NCI-H2196 treated with DMSO at 0.1 percent for 48 hours (cell line): ENCODE data around the gene FAM98B.

ENCODE experiments used
- DNase-seq: peaks from one replicate; lab custom pipeline; 2025; ENCODE audit not compliant: unreplicated experiment; lab: John Stamatoyannopoulos, UW

Gene FAM98B

GRCh38 chr15:38506997-38507396 lies 53.1 kb downstream of the FAM98B start:
- no peak for DNase-seq

DNA sequence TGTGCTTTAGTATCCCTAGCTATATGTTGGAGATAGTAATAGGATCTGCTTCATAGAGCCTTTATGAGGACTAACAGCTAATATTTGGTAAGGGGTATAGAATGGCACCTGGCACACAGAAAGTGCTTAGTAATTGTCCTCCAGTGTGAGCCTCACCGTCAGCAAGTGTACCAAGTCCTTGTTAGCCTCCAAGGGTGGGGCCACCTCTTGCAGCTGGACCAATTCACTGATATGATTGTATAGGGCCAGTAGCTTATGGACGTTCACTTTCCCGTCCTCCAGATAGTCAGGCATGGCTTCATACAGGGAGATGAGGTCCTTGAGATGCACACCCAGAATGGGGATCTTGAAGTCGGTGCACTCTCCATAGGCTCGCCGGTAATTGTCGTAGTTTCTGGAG lies 53.6 kb downstream of the FAM98B start:
- DNase-seq, result no peak

- DNase-seq, result no peak
Measured at GRCh38 chr15:38508647-38509046, 54.7 kb downstream of the FAM98B start.

DNA sequence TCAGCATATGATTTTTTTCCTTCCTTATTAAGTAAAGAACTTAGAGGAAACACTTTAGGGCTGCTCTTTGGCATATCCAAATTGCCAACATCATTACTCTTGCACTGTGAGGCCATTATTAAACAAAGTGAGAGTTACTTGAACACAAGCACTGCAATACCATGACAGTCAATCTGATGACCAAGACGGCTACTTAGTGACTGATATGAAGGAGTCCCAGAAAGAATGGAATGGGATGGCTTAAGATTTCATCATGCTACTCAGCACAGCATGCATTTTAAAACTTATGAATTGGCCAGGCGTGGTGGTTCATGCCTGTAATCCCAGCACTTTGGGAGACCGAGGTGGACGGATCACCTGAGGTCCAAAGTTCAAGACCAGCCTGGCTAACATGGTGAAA lies 55.2 kb downstream of the FAM98B start:
- no peak for DNase-seq

- no peak for DNase-seq
Measured at GRCh38 chr15:38512901-38513300, 59.0 kb downstream of the FAM98B start.

- DNase-seq, result no peak
Measured at GRCh38 chr15:38514601-38515000, 60.7 kb downstream of the FAM98B start.

DNA sequence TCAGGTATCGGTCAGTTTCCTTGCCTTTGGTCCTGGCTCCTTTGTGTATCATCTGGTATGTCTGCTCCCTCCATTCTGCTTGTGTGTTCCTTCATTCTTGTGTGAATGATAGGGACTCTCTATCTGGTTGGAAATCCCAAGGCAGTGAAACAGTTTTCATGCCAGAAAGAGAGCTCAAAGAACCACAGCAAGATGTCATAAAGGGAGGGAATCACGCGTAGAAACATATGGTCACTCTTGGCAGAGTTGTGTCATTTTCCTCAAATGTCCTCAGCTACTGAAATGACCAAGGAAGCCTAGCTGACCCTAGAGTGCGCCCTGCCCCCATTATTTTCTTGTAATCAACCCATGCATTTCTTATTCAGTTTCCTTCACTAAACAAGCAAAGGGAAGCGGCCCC lies 62.7 kb downstream of the FAM98B start:
- no peak for DNase-seq

- no peak for DNase-seq
Measured at GRCh38 chr15:38517312-38517975, 63.5 kb downstream of the FAM98B start.

DNA sequence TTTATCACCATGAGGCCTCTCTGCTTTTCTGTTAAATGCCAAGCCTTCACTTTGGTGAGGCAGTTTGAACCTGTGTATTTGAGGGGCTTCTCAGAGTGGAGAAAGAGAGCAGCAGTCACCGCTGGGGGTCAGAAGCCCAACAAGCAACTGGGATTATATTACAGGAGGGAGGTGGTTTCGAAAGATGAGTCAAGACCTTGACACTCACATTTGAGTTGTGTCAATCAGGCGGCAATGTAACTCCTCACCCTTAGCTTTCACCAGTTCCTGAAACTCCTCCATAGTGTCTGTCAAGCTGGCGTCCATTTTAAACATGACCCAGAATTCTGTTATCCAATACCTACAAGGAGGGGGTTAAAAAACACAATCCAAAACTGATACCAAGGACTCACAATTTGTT lies 64.2 kb downstream of the FAM98B start:
- no peak for DNase-seq

GRCh38 chr15:38520035-38520434 lies 66.1 kb downstream of the FAM98B start:
- no peak for DNase-seq

DNA sequence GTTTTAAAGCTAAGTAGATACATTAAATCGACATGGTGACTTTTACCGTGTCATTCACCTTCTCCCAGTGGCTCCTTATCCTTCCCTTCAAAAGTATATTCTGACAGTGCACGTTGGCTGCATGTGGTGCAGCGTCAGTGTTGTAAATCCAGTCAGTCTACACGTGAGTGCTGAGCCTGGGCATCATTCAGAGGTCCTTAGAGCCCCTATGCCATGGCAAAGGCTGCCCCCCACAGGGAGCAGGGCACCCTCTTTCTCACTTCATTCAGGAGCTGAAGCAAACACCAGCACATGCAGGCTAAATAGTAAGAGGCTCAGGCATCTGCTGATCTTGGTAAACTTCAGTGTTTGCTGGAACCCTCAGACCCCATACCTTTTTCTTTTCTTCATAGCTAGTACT lies 67.4 kb downstream of the FAM98B start:
- DNase-seq, result no peak

- no peak for DNase-seq
Measured at GRCh38 chr15:38522922-38523321, 69.0 kb downstream of the FAM98B start.

DNA sequence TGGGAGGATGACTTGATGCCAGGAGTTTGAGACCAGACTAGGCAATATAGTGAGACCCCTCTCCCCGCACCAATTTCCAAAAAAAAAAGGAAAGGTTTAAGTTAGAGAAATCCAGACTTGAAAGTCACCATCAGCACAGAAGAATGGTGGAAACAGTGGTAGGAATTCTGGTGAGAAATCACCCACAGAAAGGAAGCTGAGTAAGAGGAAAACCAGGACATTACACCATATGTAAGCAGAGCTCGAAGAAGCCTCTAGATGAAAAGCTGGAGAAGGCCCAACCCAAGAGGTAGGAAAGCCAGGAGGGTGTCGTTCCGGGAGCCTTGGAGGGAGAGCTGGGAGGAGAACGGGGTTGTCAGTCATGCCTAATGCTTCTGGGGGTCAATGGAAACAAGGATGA lies 70.2 kb downstream of the FAM98B start:
- no peak for DNase-seq

DNA sequence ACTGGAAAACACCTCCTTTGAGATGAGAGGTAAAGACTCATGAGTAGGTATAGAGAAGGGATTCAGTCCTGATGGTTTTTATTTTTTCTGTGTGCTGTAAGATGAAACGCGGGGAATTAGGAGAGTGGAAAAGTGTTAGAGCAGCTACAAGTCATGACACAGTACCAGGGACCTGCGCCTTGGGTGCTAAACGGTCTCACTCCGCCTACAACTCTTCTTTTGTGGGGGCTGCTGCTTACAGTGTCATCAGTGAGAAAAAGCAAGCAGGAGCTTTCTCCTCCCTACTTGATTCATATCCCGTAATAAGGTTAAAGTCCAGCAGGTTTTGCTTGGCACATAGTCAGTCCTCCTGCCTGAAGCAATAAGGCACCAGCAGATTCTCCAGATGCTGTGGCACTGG lies 71.6 kb downstream of the FAM98B start:
- no peak for DNase-seq

DNA sequence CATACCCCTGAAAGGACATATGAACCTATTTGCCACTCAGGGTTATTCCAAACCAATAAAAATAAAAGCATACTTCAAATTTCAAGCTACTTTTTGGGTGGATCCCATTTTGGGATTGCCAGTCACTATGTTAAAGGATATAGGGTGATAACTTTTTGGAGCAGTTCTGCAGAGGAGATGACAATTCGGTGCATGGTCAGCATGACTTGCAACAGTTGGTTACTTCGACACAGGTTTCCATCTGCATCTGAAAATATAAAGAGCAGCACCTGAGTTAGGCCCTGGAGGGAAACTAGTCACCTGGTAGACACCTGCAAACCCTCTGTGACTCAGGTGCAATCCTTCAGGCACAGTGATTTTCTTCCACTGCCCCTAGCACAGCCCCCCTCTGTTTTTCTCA lies 72.2 kb downstream of the FAM98B start:
- DNase-seq, result no peak

- no peak for DNase-seq
Measured at GRCh38 chr15:38528294-38528693, 74.4 kb downstream of the FAM98B start.

- DNase-seq, result no peak
Measured at GRCh38 chr15:38530113-38530512, 76.2 kb downstream of the FAM98B start.

DNA sequence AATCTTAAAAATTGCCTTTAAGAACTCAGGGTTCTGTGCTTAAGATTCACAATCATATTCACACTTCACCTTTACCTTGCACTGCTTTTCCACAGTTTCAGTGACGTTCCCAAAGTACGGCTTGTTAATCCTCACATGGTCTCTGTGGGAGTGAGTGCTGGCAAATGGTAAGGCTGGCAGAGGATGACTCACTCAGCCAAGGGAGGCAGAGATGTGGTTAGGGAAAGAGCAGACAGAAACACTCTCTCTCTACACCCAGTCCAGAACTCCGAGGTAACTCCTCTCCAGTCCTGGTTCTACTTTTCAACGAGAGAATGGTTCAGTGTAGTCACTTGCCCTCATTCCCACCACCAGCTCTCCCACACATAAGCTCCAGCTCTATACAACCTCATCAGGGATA lies 77.6 kb downstream of the FAM98B start:
- DNase-seq, result no peak

DNA sequence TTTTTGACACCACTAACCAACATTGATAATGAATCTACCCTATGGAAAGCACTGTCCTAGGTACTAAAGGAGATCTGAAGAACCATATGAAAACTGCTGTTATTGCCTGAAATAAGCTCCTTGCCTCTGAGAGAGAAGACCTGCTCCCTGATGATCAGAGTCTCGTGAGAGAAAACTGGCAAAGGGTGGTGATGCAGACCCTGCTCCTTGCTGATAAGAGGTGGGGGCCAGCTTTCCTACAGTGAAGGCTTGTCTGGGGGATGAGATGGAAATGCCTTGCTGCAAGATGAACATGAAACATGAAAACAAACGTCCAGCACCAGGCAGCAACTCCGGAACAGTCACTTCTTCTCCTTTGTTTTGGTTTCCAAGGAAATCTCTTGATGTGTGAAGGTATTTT lies 78.8 kb downstream of the FAM98B start:
- no peak for DNase-seq

GRCh38 chr15:38533416-38533915 lies 79.5 kb downstream of the FAM98B start:
- DNase-seq, result no peak

- DNase-seq, result no peak
Measured at GRCh38 chr15:38533926-38534325, 80.0 kb downstream of the FAM98B start.

- no peak for DNase-seq
Measured at GRCh38 chr15:38534691-38535090, 80.8 kb downstream of the FAM98B start.

GRCh38 chr15:38535491-38536200 lies 81.7 kb downstream of the FAM98B start:
- no peak for DNase-seq
